DOHH2 (cell line): ENCODE results near the gene BAZ2B.

Source experiments
- H3F3A ChIP-seq: fragments of 200-600 bp; sonication (generic), shearing (Covaris generic); 2 replicates; pipeline ENCODE4 v1.6.0; 2016; ENCODE audit warnings: antibody characterized with exemption, mild to moderate bottlenecking; ENCODE audit not compliant: control insufficient read depth, insufficient read depth
- H3K27ac ChIP-seq: fragments of 200-600 bp; sonication (generic); 2 replicates; pipeline ENCODE4 v1.5.1; 2014; ENCODE audit warnings: low read depth, mild to moderate bottlenecking, low read length, moderate library complexity
- H3K27me3 ChIP-seq: fragments of 200-600 bp; sonication (generic); 2 replicates; pipeline ENCODE4 v1.6.1; 2014; ENCODE audit warnings: mild to moderate bottlenecking, low read length, mixed read lengths; ENCODE audit not compliant: control insufficient read depth
- H3K36me3 ChIP-seq: fragments of 200-600 bp; sonication (generic); 2 replicates; pipeline ENCODE4 v1.6.1; 2014; ENCODE audit warnings: mild to moderate bottlenecking, low read length, moderate library complexity, mixed read lengths; ENCODE audit not compliant: control insufficient read depth
- H3K4me1 ChIP-seq: fragments of 200-600 bp; sonication (generic); 2 replicates; pipeline ENCODE4 v1.6.1; 2014; ENCODE audit warnings: mild to moderate bottlenecking, low read length, mixed read lengths; ENCODE audit not compliant: control insufficient read depth
- H3K4me2 ChIP-seq: fragments of 200-600 bp; sonication (generic); 2 replicates; pipeline ENCODE4 v1.6.0; 2014; ENCODE audit warnings: mild to moderate bottlenecking, low read length, moderate library complexity
- H3K4me3 ChIP-seq: fragments of 200-600 bp; sonication (generic); 2 replicates; pipeline ENCODE4 v1.5.1; 2014; ENCODE audit warnings: mild to moderate bottlenecking, low read length, mixed read lengths
- H3K79me2 ChIP-seq: fragments of 200-600 bp; sonication (generic); 2 replicates; pipeline ENCODE4 v1.6.1; 2014; ENCODE audit warnings: mild to moderate bottlenecking, low read length, mixed read lengths; ENCODE audit not compliant: control insufficient read depth
- H3K9me2 ChIP-seq: fragments of 200-600 bp; sonication (generic); replicated peaks from 2 replicates; pipeline ENCODE4 v1.6.1; 2014; ENCODE audit warnings: mild to moderate bottlenecking, low read length, mixed read lengths; ENCODE audit not compliant: control insufficient read depth
- H3K9me3 ChIP-seq: fragments of 200-600 bp; sonication (generic); 2 replicates; pipeline ENCODE4 v1.6.1; 2014; ENCODE audit warnings: antibody characterized with exemption, low read length, mixed read lengths; ENCODE audit not compliant: control insufficient read depth, insufficient read depth
- H4K20me1 ChIP-seq: fragments of 200-600 bp; sonication (generic); 2 replicates; pipeline ENCODE4 v1.6.0; 2014; ENCODE audit warnings: low read depth, mild to moderate bottlenecking, antibody characterized with exemption, low read length, moderate library complexity; ENCODE audit not compliant: control insufficient read depth, insufficient read depth
- CTCF ChIP-seq: fragments of 200-600 bp; sonication (generic); IDR thresholded peaks from one replicate; pipeline ENCODE4 v1.5.1; 2014; ENCODE audit warnings: antibody characterized with exemption, mild to moderate bottlenecking, low read depth, low read length; ENCODE audit not compliant: poor library complexity, severe bottlenecking
- EZH2phosphoT487 ChIP-seq: fragments of 200-600 bp; sonication (generic); IDR thresholded peaks from 2 replicates; pipeline ENCODE4 v1.6.1; 2017; ENCODE audit warnings: borderline replicate concordance, mild to moderate bottlenecking, antibody characterized with exemption, low read length, moderate library complexity, mixed read lengths

The BAZ2B gene

GRCh38 chr2:159658881-159659873, 42.8 kb upstream of the BAZ2B start:
- Histone ChIP-seq H3K4me3 (no peak overlapping the region), H3K27me3 (no peaks in the 10 kb centered on the region), H4K20me1 (no peaks in the 10 kb centered on the region), H3K4me1 (no peaks in the 10 kb centered on the region), H3K4me2 (no peak overlapping the region), H3F3A (no peaks in the 10 kb centered on the region), H3K9me2 (no peaks in the 10 kb centered on the region), H3K27ac (no peak overlapping the region), H3K79me2 (no peaks in the 10 kb centered on the region), H3K36me3 (no peaks in the 10 kb centered on the region), H3K9me3 (no peaks in the 10 kb centered on the region)
- TF ChIP-seq CTCF (no peak), EZH2phosphoT487 (no peak)

GRCh38 chr2:159653962-159654361, 37.6 kb upstream of the BAZ2B start:
- H3K4me2 ChIP-seq, result no peak overlapping the region
- no peaks in the 10 kb centered on the region for H3K4me1 ChIP-seq
- no peaks in the 10 kb centered on the region for H3F3A ChIP-seq
- no peak overlapping the region for H3K4me3 ChIP-seq
- no peak overlapping the region for H3K27ac ChIP-seq
- TF ChIP-seq CTCF (no peak), EZH2phosphoT487 (no peak)
- H3K27me3 ChIP-seq, result no peaks in the 10 kb centered on the region
- H4K20me1 ChIP-seq, result no peaks in the 10 kb centered on the region
- no peaks in the 10 kb centered on the region for H3K9me3 ChIP-seq
- H3K79me2 ChIP-seq, result no peaks in the 10 kb centered on the region
- no peaks in the 10 kb centered on the region for H3K36me3 ChIP-seq
- no peaks in the 10 kb centered on the region for H3K9me2 ChIP-seq

GRCh38 chr2:159651884-159652283, 35.5 kb upstream of the BAZ2B start:
- no peaks in the 10 kb centered on the region for H4K20me1 ChIP-seq
- no peaks in the 10 kb centered on the region for H3K36me3 ChIP-seq
- no peaks in the 10 kb centered on the region for H3F3A ChIP-seq
- no peaks in the 10 kb centered on the region for H3K9me2 ChIP-seq
- H3K27me3 ChIP-seq, result no peaks in the 10 kb centered on the region
- H3K4me1 ChIP-seq, result no peaks in the 10 kb centered on the region
- H3K27ac ChIP-seq, result no peak overlapping the region
- H3K79me2 ChIP-seq, result no peaks in the 10 kb centered on the region
- no peaks in the 10 kb centered on the region for H3K9me3 ChIP-seq
- TF ChIP-seq CTCF (no peak), EZH2phosphoT487 (no peak)
- H3K4me3 ChIP-seq, result no peak overlapping the region
- no peak overlapping the region for H3K4me2 ChIP-seq
